RWPE2 (cell line): ENCODE results near the gene PHC3.

Source experiments
- ATAC-seq: fragments of 200-7000 bp; cut with Tn5 transposase; 3 replicates; pipeline ENCODE4 v1.9.1; 2021; ENCODE audit warnings: low read depth
- DNase-seq: peaks from one replicate; pipeline ENCODE4 v3.0.0-alpha.2; 2020; ENCODE audit warnings: low spot score
- H3K27ac ChIP-seq: fragments of 450-650 bp; 2 replicates; pipeline ENCODE4 v1.5.1; 2017; ENCODE audit warnings: mild to moderate bottlenecking; ENCODE audit not compliant: poor library complexity, severe bottlenecking
- H3K27me3 ChIP-seq: fragments of 250-450 bp; sonication (Bioruptor Pico); 2 replicates; pipeline ENCODE4 v1.5.1; 2021; ENCODE audit warnings: mild to moderate bottlenecking, moderate library complexity; ENCODE audit not compliant: insufficient read depth, poor library complexity, severe bottlenecking
- H3K36me3 ChIP-seq: fragments of 250-450 bp; sonication (Bioruptor Pico); 2 replicates; pipeline ENCODE4 v1.5.1; 2020; ENCODE audit warnings: low read depth, mild to moderate bottlenecking, moderate library complexity
- H3K4me1 ChIP-seq: fragments of 250-450 bp; sonication (Bioruptor Pico); 2 replicates; pipeline ENCODE4 v1.5.1; 2021; ENCODE audit warnings: mild to moderate bottlenecking, moderate library complexity; ENCODE audit not compliant: insufficient read depth, poor library complexity, severe bottlenecking
- H3K4me3 ChIP-seq: fragments of 250-450 bp; sonication (Bioruptor Pico); 2 replicates; pipeline ENCODE4 v1.5.1; 2021; ENCODE audit warnings: mild to moderate bottlenecking, moderate library complexity; ENCODE audit not compliant: severe bottlenecking
- H3K9me3 ChIP-seq: fragments of 250-450 bp; sonication (Bioruptor Pico); 2 replicates; pipeline ENCODE4 v1.5.1; 2021; ENCODE audit warnings: mild to moderate bottlenecking, moderate library complexity; ENCODE audit not compliant: severe bottlenecking
- TF ChIP-seq, protein P1 (sequence below): fragments of 450-650 bp; IDR thresholded peaks from one replicate; pipeline ENCODE4 v1.5.1; 2017; ENCODE audit warnings: mild to moderate bottlenecking, moderate library complexity; ENCODE audit not compliant: poor library complexity, severe bottlenecking

Gene PHC3

DNA sequence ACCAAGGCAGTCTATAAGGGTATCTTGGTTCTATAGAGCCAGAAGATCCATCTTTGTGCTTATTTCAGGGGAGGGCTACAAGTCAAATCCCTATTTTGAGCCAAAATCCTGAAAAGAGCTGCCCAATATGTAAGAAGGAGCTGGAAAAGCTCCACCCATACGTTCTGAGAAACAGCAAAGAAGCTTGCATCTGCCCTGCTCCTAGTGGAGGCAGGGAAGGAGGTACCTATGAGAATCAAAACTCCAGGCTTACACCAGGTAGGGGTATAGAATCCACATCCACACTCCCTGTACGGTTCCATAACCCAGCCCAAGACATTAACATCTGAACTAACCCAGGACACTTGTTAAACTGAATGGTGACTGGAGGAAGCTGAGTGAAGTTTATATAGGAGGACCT lies 30.0 kb downstream of the PHC3 start:
- Histone ChIP-seq H3K4me3 (no peak overlapping the region), H3K36me3 (peaks cover 24% of the 10 kb centered on the region), H3K9me3 (no peaks in the 10 kb centered on the region), H3K4me1 (no peaks in the 10 kb centered on the region), H3K27ac (no peak overlapping the region), H3K27me3 (no peaks in the 10 kb centered on the region)
- ATAC-seq (no peak), DNase-seq (no peak)
- TF ChIP-seq, protein P1, sequence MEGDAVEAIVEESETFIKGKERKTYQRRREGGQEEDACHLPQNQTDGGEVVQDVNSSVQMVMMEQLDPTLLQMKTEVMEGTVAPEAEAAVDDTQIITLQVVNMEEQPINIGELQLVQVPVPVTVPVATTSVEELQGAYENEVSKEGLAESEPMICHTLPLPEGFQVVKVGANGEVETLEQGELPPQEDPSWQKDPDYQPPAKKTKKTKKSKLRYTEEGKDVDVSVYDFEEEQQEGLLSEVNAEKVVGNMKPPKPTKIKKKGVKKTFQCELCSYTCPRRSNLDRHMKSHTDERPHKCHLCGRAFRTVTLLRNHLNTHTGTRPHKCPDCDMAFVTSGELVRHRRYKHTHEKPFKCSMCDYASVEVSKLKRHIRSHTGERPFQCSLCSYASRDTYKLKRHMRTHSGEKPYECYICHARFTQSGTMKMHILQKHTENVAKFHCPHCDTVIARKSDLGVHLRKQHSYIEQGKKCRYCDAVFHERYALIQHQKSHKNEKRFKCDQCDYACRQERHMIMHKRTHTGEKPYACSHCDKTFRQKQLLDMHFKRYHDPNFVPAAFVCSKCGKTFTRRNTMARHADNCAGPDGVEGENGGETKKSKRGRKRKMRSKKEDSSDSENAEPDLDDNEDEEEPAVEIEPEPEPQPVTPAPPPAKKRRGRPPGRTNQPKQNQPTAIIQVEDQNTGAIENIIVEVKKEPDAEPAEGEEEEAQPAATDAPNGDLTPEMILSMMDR = no peak

DNA sequence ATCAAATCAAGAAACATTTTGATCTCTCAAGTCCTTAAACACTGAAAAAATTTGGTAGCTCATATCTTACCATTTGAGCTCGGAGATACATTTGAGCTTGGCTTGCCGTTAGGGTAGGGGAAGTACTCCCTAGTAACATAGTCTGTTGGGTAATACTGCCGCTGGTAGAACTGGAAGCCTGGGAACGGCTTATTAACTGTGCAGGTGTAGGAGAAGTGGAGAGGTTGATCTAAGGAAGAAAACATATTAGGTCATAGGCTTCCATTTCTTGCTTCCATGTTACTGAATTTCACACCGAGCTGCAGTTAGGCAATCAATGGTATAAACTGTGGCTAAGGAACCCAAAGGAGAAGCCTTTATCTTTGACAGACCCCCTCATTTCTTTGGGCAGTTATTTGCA lies 32.5 kb downstream of the PHC3 start:
- TF ChIP-seq, protein P1 = no peak
- Histone ChIP-seq H3K27me3 (no peaks in the 10 kb centered on the region), H3K9me3 (no peaks in the 10 kb centered on the region), H3K4me1 (no peaks in the 10 kb centered on the region), H3K4me3 (no peak overlapping the region), H3K27ac (no peak overlapping the region), H3K36me3 (peaks cover 33% of the 10 kb centered on the region)
- ATAC-seq = no peak
- DNase-seq = no peak

DNA sequence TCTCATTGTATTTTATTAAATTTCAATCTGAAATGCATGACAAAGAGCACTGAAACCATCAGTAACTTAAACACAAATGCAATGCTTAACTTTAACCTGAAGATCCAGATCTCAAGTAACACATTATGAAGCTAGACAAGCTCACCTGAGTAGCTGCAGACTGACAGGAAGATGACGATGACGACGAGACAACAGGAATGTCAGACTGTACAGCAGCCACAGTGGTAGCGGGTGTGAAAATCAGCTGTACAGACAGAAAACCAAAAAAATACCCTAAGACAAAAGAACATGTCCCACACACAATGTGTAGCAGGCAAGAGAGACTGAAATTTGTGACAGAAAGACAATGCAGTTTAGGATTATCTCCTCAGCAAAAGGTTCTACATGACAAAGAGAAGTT lies 36.3 kb downstream of the PHC3 start:
- no peaks in the 10 kb centered on the region for H3K27me3 ChIP-seq
- H3K4me3 ChIP-seq = no peak overlapping the region
- TF ChIP-seq, protein P1 = no peak
- DNase-seq (no peak), ATAC-seq (no peak)
- H3K27ac ChIP-seq = no peak overlapping the region
- no peaks in the 10 kb centered on the region for H3K9me3 ChIP-seq
- peaks cover 49% of the 10 kb centered on the region for H3K36me3 ChIP-seq
- no peaks in the 10 kb centered on the region for H3K4me1 ChIP-seq

DNA sequence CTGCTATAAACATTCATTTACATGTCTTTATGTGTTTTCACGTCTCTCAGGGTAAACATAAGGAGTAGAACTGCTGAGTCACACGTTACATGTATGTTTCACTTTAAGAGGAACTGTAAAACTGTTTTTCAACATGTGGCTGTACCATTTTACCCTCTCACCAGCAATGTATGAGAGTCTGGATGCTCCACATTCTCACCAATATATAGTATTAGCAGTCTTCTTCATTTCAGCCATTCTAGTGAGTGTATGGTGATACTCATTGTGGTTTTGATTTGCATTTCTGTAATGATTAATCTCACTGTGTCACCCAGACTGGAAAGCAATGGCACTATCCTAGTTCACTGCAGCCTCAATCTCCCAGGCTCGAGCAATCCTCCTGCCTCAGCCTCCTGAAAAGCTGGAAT lies 37.1 kb downstream of the PHC3 start:
- no peak overlapping the region for H3K4me3 ChIP-seq
- H3K9me3 ChIP-seq = no peaks in the 10 kb centered on the region
- DNase-seq (no peak), ATAC-seq (no peak)
- no peaks in the 10 kb centered on the region for H3K4me1 ChIP-seq
- peaks cover 41% of the 10 kb centered on the region for H3K36me3 ChIP-seq
- TF ChIP-seq, protein P1 = no peak
- H3K27ac ChIP-seq = no peak overlapping the region
- H3K27me3 ChIP-seq = no peaks in the 10 kb centered on the region

DNA sequence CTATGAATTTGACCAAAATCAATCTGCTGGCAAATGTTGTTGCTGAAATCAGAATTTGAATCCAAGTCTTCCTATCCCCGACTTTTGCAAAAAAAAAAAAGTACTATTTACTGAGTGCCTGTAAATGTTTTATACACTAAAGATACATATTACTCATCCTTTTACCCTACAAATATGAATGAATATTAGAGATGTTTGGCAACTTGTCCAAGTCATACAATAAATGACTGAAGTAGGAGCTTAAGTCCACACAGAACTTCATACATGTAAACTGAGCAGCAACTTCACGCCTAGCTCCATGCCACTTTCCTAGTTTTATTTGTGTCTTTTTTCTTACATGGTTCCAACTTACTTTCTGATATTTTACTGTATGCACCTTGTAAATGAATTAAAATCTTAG lies 39.2 kb downstream of the PHC3 start:
- ATAC-seq (no peak), DNase-seq (no peak)
- TF ChIP-seq, protein P1 = no peak
- H3K9me3 ChIP-seq = no peaks in the 10 kb centered on the region
- no peak overlapping the region for H3K4me3 ChIP-seq
- H3K27me3 ChIP-seq = no peaks in the 10 kb centered on the region
- H3K27ac ChIP-seq = no peak overlapping the region
- H3K4me1 ChIP-seq = no peaks in the 10 kb centered on the region
- peaks cover 27% of the 10 kb centered on the region for H3K36me3 ChIP-seq
